ENCODE measurements around the gene OR2A14. TPM values are rescaled to one million over a fixed set of nuclear protein-coding genes. Genes with fewer than 3 reads are reported as not detected.

The OR2A14 gene
- total and polyA plus RNA-seq, 2 of the 13 experiments (the other 11 are each of a cell fraction or from before 2014, with no cell fraction given): not detected

DNA sequence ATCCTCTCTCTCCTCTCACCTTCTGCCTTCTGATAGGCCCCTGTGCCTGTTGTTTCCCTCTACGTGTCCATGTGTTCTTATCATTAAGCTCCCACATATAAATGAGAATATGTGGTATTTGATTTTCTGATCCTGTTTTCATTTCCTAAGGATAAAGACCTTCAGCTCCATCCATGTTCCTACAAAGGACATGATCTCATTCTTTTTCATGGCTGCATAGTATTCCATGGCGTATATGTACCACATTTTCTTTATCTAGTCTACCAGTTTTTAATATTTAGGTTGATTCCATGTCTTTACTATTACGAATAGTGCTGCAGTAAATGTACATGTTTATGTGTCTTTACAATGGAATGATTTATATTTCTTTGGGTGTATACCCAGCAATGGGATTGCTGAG, 32.3 kb upstream of the OR2A14 start (continued):
- TF ChIP-seq, protein P1, sequence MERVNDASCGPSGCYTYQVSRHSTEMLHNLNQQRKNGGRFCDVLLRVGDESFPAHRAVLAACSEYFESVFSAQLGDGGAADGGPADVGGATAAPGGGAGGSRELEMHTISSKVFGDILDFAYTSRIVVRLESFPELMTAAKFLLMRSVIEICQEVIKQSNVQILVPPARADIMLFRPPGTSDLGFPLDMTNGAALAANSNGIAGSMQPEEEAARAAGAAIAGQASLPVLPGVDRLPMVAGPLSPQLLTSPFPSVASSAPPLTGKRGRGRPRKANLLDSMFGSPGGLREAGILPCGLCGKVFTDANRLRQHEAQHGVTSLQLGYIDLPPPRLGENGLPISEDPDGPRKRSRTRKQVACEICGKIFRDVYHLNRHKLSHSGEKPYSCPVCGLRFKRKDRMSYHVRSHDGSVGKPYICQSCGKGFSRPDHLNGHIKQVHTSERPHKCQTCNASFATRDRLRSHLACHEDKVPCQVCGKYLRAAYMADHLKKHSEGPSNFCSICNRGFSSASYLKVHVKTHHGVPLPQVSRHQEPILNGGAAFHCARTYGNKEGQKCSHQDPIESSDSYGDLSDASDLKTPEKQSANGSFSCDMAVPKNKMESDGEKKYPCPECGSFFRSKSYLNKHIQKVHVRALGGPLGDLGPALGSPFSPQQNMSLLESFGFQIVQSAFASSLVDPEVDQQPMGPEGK (CRISPR knock-in tag; IDR thresholded peaks at IDR 0.05): no peak
- no peak for TF ChIP-seq ZNF644 (CRISPR knock-in tag; IDR thresholded peaks at IDR 0.05; ENCODE audit: low read depth)
- no peak for TF ChIP-seq NR2F6 (IDR thresholded peaks at IDR 0.05)
- no peak for TF ChIP-seq NR2F6 (CRISPR knock-in tag; IDR thresholded peaks at IDR 0.05)
- no peak for TF ChIP-seq BORCS8-MEF2B (CRISPR knock-in tag; IDR thresholded peaks at IDR 0.05)
- no peak for TF ChIP-seq SMARCE1 (IDR thresholded peaks at IDR 0.05; ENCODE audit: borderline replicate concordance)
- TF ChIP-seq, protein P2, sequence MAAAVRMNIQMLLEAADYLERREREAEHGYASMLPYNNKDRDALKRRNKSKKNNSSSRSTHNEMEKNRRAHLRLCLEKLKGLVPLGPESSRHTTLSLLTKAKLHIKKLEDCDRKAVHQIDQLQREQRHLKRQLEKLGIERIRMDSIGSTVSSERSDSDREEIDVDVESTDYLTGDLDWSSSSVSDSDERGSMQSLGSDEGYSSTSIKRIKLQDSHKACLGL (CRISPR knock-in tag; IDR thresholded peaks at IDR 0.05): no peak
- no peak for TF ChIP-seq PAX8 (CRISPR knock-in tag; IDR thresholded peaks at IDR 0.05; ENCODE audit: borderline replicate concordance)
- no peak for TF ChIP-seq HES4 (CRISPR knock-in tag; IDR thresholded peaks at IDR 0.05; ENCODE audit: borderline replicate concordance)
- TF ChIP-seq ZSCAN25 (CRISPR knock-in tag; IDR thresholded peaks at IDR 0.05): no peak
- TF ChIP-seq ZNF230 (CRISPR knock-in tag; IDR thresholded peaks at IDR 0.05): no peak

- DNase-seq (ENCODE audit: low spot score) (no peak), ATAC-seq (no peak), FAIRE-seq (no peak)
- no peaks in the 10 kb centered on the region for H4K20me1 ChIP-seq (ENCODE audit: insufficient read depth, low read length)
- POLR2A ChIA-PET: no interaction called here
- CTCF ChIA-PET (ENCODE audit: low intra/inter-chr PET ratio, low total read pairs): no interaction called here
- no peaks in the 10 kb centered on the region for H3K79me2 ChIP-seq (ENCODE audit: insufficient read depth, low read length)
- no peaks in the 10 kb centered on the region for H3K27me3 ChIP-seq (ENCODE audit: control insufficient read depth in 1 of 2, insufficient read depth in 2 of 2, low read length in 2 of 2)
- in situ Hi-C loops (cut with HindIII; ENCODE audit: extremely low pct_ligation_motif_present, low pct_unique_long_range_greater_than_20kb) (no loop called here), intact Hi-C loops (cut with micrococcal nuclease; ENCODE audit: unreplicated experiment) (no loop called here)
- no peak overlapping the region for H3K4me3 ChIP-seq (replicated peaks in 1 of 3; ENCODE audit: insufficient read depth in 1 of 3, low read depth in 2 of 3, low read length in 3 of 3)
- H3K4me1 ChIP-seq (ENCODE audit: insufficient read depth, low read length): no peaks in the 10 kb centered on the region
- no peaks in the 10 kb centered on the region for H3K9me3 ChIP-seq (ENCODE audit: low read length)
- H3K36me3 ChIP-seq (replicated peaks in 1 of 2; ENCODE audit: control insufficient read depth in 1 of 2, insufficient read depth in 2 of 2, low read length in 2 of 2): no peaks in the 10 kb centered on the region
- H3K9ac ChIP-seq (ENCODE audit: insufficient read depth, low read depth, low read length): no peak overlapping the region
- H2AFZ ChIP-seq (ENCODE audit: low read length): no peak overlapping the region
- no peak overlapping the region for H3K27ac ChIP-seq (ENCODE audit: extremely low read length, insufficient read depth, low read length)
- H3K4me2 ChIP-seq (ENCODE audit: low read depth, low read length): no peak overlapping the region
- TF ChIP-seq, protein P3, sequence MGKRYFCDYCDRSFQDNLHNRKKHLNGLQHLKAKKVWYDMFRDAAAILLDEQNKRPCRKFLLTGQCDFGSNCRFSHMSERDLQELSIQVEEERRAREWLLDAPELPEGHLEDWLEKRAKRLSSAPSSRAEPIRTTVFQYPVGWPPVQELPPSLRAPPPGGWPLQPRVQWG (CRISPR knock-in tag; IDR thresholded peaks at IDR 0.05; ENCODE audit: borderline replicate concordance, low read depth): no peak
- TF ChIP-seq RBM39 (IDR thresholded peaks at IDR 0.05; ENCODE audit: low read depth, low read length, poor library complexity, severe bottlenecking) (no peak), ZNF510 (CRISPR knock-in tag; IDR thresholded peaks at IDR 0.05; ENCODE audit: low read depth) (no peak)
- BruUV-seq (replicated peaks): no TSS peak
Measured at GRCh38 chr7:144098776-144099175, 24.2 kb upstream of the OR2A14 start.

All from HepG2 (cell line).